Suprapubic skin (tissue), 4 donors: Measurements from ENCODE around the gene FBXO46. TPM values are rescaled to one million over a fixed set of nuclear protein-coding genes. Genes with fewer than 3 reads are reported as not detected.

Source experiments
- DNase-seq, 2 donors: peaks; one replicate each; pipeline ENCODE4 v3.0.0-alpha.2; 2019; ENCODE audit warnings: low spot score in 2 of 2
- H3K27ac ChIP-seq: fragments of 200-600 bp; sonication (generic); one replicate; pipeline ENCODE4 v1.5.1; 2019
- H3K27me3 ChIP-seq: fragments of 200-600 bp; sonication (generic); one replicate; pipeline ENCODE4 v1.5.1; 2019
- H3K36me3 ChIP-seq: fragments of 200-600 bp; sonication (generic); one replicate; pipeline ENCODE4 v1.5.1; 2019
- H3K4me1 ChIP-seq: fragments of 200-600 bp; sonication (generic); one replicate; pipeline ENCODE4 v1.5.1; 2019
- H3K4me3 ChIP-seq: fragments of 200-600 bp; sonication (generic); one replicate; pipeline ENCODE4 v1.5.1; 2019; ENCODE audit warnings: mild to moderate bottlenecking
- H3K9me3 ChIP-seq: fragments of 200-600 bp; sonication (generic); one replicate; pipeline ENCODE4 v1.5.1; 2019
- EP300 ChIP-seq: sonication (generic); formaldehyde crosslinking; IDR thresholded peaks from one replicate; pipeline ENCODE4 v1.6.1; 2017; ENCODE audit warnings: antibody characterized with exemption
- POLR2A ChIP-seq, 2 donors: fragments of 450-650 bp; IDR thresholded peaks; one replicate each; pipeline ENCODE4 v1.6.1; 2017; ENCODE audit warnings: antibody characterized with exemption in 2 of 2, mild to moderate bottlenecking in 2 of 2, moderate library complexity in 2 of 2
- POLR2AphosphoS5 ChIP-seq, 3 donors: sonication (generic); formaldehyde crosslinking; IDR thresholded peaks; one replicate each; pipeline ENCODE4 v1.6.1; 2017; ENCODE audit warnings: antibody characterized with exemption in 3 of 3
- WGBS: methylation state at CpG from one replicate; pipeline ENCODE4 v1.1.5; 2018; 5-methylcytosine and 5-hydroxymethylcytosine counted together
- total RNA-seq, 4 donors: library from RNA; depleted of rRNA; stranded (reverse); fragments of >200 nt; gene quantifications; one replicate each; pipeline ENCODE4 v1.1.0, GENCODE V29; 2016
- TF ChIP-seq, protein P1 (sequence below), 2 donors: fragments of 200-600 bp in 1 of 2; fragments of 450-650 bp in 1 of 2; sonication (generic) in 1 of 2; IDR thresholded peaks; one replicate each; pipeline ENCODE4 v1.5.1; 2016 to 2019; ENCODE audit warnings: antibody characterized with exemption in 2 of 2, mild to moderate bottlenecking in 1 of 2, moderate library complexity in 1 of 2

FBXO46 gene
- total RNA-seq, 4 donors from 2014 or later: 13.5 to 24.1 (median 15.7) TPM

DNA sequence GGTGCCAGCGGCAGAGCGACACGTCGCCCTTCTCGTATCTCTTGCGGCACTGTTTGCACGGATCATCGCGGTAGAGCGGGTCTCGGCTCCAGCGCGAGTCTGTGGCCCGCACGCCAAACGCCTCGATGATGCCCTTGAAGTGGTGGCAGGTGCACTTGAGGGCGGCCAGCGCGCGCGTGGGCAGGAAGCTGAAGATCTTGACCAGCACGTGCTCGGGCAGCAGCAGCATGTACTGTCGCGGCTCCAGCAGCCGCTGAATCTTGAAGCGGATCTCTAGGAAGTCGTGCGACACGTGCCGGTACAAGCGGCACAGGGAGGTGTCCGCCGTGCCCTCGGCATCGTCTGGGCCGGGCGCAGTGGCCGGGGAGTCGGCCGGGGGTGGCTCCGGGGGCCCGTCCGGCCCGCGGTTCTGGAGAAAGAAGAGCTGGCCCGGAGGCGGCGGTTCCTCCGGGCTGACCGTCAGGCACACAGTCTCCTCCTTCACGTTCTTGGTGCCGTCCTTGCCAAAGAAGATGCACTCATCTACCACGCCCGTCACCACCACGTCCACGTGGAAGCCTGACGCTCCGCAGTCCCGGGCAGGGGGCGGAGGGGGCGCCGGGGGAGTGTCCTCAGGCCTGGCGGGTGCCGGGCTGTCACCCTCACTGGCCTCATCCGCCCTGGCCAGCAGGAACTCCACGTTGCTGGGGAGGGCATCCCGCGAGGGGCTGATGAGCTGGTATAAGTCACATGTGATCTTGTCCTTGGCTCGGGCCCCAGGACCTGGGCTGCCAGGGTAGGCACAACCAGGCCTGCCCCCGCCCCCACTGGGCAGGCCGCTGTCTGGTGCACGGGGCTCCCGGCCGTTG lies 18.6 kb downstream of the FBXO46 start:
- TF ChIP-seq POLR2A (IDR thresholded peaks at IDR 0.05) (no peak), EP300 (no peak), POLR2AphosphoS5 (IDR thresholded peaks at IDR 0.05) (no peak)
- TF ChIP-seq, protein P1, sequence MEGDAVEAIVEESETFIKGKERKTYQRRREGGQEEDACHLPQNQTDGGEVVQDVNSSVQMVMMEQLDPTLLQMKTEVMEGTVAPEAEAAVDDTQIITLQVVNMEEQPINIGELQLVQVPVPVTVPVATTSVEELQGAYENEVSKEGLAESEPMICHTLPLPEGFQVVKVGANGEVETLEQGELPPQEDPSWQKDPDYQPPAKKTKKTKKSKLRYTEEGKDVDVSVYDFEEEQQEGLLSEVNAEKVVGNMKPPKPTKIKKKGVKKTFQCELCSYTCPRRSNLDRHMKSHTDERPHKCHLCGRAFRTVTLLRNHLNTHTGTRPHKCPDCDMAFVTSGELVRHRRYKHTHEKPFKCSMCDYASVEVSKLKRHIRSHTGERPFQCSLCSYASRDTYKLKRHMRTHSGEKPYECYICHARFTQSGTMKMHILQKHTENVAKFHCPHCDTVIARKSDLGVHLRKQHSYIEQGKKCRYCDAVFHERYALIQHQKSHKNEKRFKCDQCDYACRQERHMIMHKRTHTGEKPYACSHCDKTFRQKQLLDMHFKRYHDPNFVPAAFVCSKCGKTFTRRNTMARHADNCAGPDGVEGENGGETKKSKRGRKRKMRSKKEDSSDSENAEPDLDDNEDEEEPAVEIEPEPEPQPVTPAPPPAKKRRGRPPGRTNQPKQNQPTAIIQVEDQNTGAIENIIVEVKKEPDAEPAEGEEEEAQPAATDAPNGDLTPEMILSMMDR (IDR thresholded peaks at IDR 0.05): no peak
- WGBS: 87% methylated on average over 22 of the region's 76 CpGs
- Histone ChIP-seq H3K4me1 (peaks cover 9% of the 10 kb centered on the region), H3K27me3 (no peaks in the 10 kb centered on the region), H3K36me3 (peaks cover 20% of the 10 kb centered on the region), H3K9me3 (no peaks in the 10 kb centered on the region), H3K4me3 (no peak overlapping the region), H3K27ac (no peak overlapping the region)
- no peak for DNase-seq

GRCh38 chr19:45710356-45711130 lies 20.2 kb downstream of the FBXO46 start:
- no peak for TF ChIP-seq POLR2AphosphoS5 (IDR thresholded peaks at IDR 0.05)
- TF ChIP-seq, protein P1 (IDR thresholded peaks at IDR 0.05): no peak
- no peak for TF ChIP-seq EP300
- no peak for TF ChIP-seq POLR2A (IDR thresholded peaks at IDR 0.05)
- Histone ChIP-seq H3K36me3 (peaks cover 20% of the 10 kb centered on the region), H3K27ac (no peak overlapping the region), H3K4me1 (no peaks in the 10 kb centered on the region), H3K4me3 (no peak overlapping the region), H3K27me3 (no peaks in the 10 kb centered on the region), H3K9me3 (no peaks in the 10 kb centered on the region)
- no peak for DNase-seq
- 75% methylated on average over 10 of the region's 10 CpGs for WGBS

- no peaks in the 10 kb centered on the region for H3K4me1 ChIP-seq
- no peak overlapping the region for H3K27ac ChIP-seq
- no peaks in the 10 kb centered on the region for H3K9me3 ChIP-seq
- TF ChIP-seq EP300 (no peak), POLR2A (IDR thresholded peaks at IDR 0.05) (no peak), POLR2AphosphoS5 (IDR thresholded peaks at IDR 0.05) (no peak)
- TF ChIP-seq, protein P1 (IDR thresholded peaks at IDR 0.05): no peak
- 96% methylated on average over 12 of the region's 12 CpGs for WGBS
- no peaks in the 10 kb centered on the region for H3K27me3 ChIP-seq
- no peak overlapping the region for H3K4me3 ChIP-seq
- no peak for DNase-seq
- peaks cover 23% of the 10 kb centered on the region for H3K36me3 ChIP-seq
Measured at GRCh38 chr19:45705710-45706415, 24.8 kb downstream of the FBXO46 start.

DNA sequence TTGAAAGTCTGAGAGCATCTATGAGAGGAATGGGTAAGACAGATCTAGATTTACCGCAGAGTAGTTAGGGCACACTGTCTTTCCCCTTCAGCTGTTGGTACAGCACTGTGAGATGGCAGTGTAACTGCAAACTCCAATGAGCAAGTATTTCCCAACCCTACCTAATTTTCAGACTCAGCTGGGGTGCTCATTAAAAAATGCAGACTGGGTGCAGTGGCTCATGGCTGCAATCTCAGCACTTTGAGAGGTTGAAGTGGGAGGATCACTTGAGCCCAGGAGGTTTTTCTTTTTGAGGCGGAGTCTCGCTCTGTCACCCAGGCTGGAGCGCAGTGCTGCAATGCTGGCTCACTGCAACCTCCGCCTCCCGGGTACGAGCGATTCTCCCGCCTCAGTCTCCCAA lies 25.6 kb downstream of the FBXO46 start:
- DNase-seq: no peak
- Histone ChIP-seq H3K36me3 (peaks cover 23% of the 10 kb centered on the region), H3K4me3 (no peak overlapping the region), H3K27ac (no peak overlapping the region), H3K4me1 (no peaks in the 10 kb centered on the region), H3K27me3 (no peaks in the 10 kb centered on the region), H3K9me3 (no peaks in the 10 kb centered on the region)
- no peak for TF ChIP-seq EP300
- no peak for TF ChIP-seq POLR2AphosphoS5 (IDR thresholded peaks at IDR 0.05)
- TF ChIP-seq, protein P1 (IDR thresholded peaks at IDR 0.05): no peak
- TF ChIP-seq POLR2A (IDR thresholded peaks at IDR 0.05): no peak
- 93% methylated on average over 9 of the region's 9 CpGs for WGBS
